CD4-positive, alpha-beta T cell (primary cell): ENCODE results near the gene SPECC1L. TPM values are rescaled to one million over a fixed set of nuclear protein-coding genes. Genes with fewer than 3 reads are reported as not detected.
"Not testable (repeated sequence)": the region's sequence is repeated elsewhere in the genome, so short reads cannot be mapped to it uniquely, and the experiment has no call there.

Source experiments
- ATAC-seq: fragments of 200-7000 bp; cut with Tn5 transposase; one replicate; pipeline ENCODE4 v1.10.0; 2022; ENCODE audit warnings: mild to moderate bottlenecking; ENCODE audit not compliant: poor library complexity
- CTCF ChIA-PET: fragments of 350-600 bp; sonication (Branson Sonifier 250); formaldehyde crosslinking; loops from one replicate; lab custom pipeline; 2021; ENCODE audit warnings: antibody characterized with exemption, inconsistent platforms; lab: Charles Lee
- POLR2A ChIA-PET: fragments of 350-600 bp; sonication (Branson Sonifier 250); formaldehyde crosslinking; loops from one replicate; lab custom pipeline; 2021; ENCODE audit warnings: antibody characterized with exemption, inconsistent platforms; lab: Charles Lee
- DNase-seq, 14 experiments: peaks; one replicate each; pipeline ENCODE4 v3.0.0-alpha.2; 2013 to 2020; ENCODE audit warnings: mixed read lengths in 2 of 14
- H3K27ac ChIP-seq, 2 donors: one replicate each; pipeline versions ENCODE4 v1.5.1 to v1.7.0; 2013; ENCODE audit warnings: low read length in 2 of 2, low read depth in 1 of 2, mild to moderate bottlenecking in 1 of 2
- H3K27me3 ChIP-seq, 2 experiments: 1 replicate in 1 of 2; 2 replicates in 1 of 2; pipeline versions ENCODE4 v1.6.1 to v1.7.0; 2013; ENCODE audit warnings: low read length in 2 of 2, control low read depth in 1 of 2, mild to moderate bottlenecking in 1 of 2, moderate library complexity in 1 of 2; ENCODE audit not compliant: insufficient read depth in 2 of 2, control insufficient read depth in 1 of 2
- H3K36me3 ChIP-seq: one replicate; pipeline ENCODE4 v1.6.1; 2013; ENCODE audit warnings: low read length, control low read depth; ENCODE audit not compliant: insufficient read depth
- H3K4me1 ChIP-seq: one replicate; pipeline ENCODE4 v1.6.1; 2013; ENCODE audit warnings: low read length, control low read depth; ENCODE audit not compliant: insufficient read depth
- H3K4me3 ChIP-seq: one replicate; pipeline ENCODE4 v1.5.1; 2013; ENCODE audit warnings: mild to moderate bottlenecking, low read length, moderate library complexity
- H3K9me3 ChIP-seq, 2 experiments: 1 replicate in 1 of 2; 2 replicates in 1 of 2; pipeline versions ENCODE4 v1.6.1 to v1.7.0; 2013; ENCODE audit warnings: low read length in 2 of 2, mild to moderate bottlenecking in 2 of 2, control low read depth in 1 of 2, moderate library complexity in 1 of 2; ENCODE audit not compliant: control insufficient read depth in 1 of 2, insufficient read depth in 1 of 2
- H3K27ac Mint-ChIP-seq: one replicate; pipeline ENCODE4 v1.8.0; 2020; ENCODE audit warnings: mixed read lengths
- H3K27me3 Mint-ChIP-seq: one replicate; pipeline ENCODE4 v1.8.0; 2021; ENCODE audit warnings: mixed read lengths
- H3K36me3 Mint-ChIP-seq: one replicate; pipeline ENCODE4 v1.8.0; 2021; ENCODE audit warnings: low read depth, mixed read lengths
- H3K4me1 Mint-ChIP-seq: one replicate; pipeline ENCODE4 v1.8.0; 2021; ENCODE audit warnings: low read depth, mixed read lengths
- H3K4me3 Mint-ChIP-seq: one replicate; pipeline ENCODE4 v1.8.0; 2020; ENCODE audit warnings: mild to moderate bottlenecking, mixed read lengths
- H3K9me3 Mint-ChIP-seq: one replicate; pipeline ENCODE4 v1.8.0; 2020; ENCODE audit warnings: mixed read lengths
- CTCF ChIP-seq: fragments of 200-600 bp; IDR thresholded peaks from one replicate; pipeline ENCODE4 v1.8.0; 2022; ENCODE audit warnings: antibody characterized with exemption, mild to moderate bottlenecking
- intact Hi-C, 2 experiments: fragments of 100-400 bp; cut with DNase I in 1 of 2; cut with micrococcal nuclease in 1 of 2; formaldehyde crosslinking; loops; one replicate each; pipeline versions ENCODE4 v1.15.1 to v1.9.0; 2023 to 2025; cut with DNase I, micrococcal nuclease
- total RNA-seq, 174 experiments: library from RNA in 2 of 174; stranded (reverse) in 2 of 174; gene quantifications; one replicate each; pipeline ENCODE4 v1.2.3 and lab custom pipeline; 2021 to 2026

Gene SPECC1L
- total RNA-seq, 2 experiments from 2014 or later: 27.5 to 31.8 TPM

- H3K27me3 ChIP-seq: no peaks in the 10 kb centered on the region
- intact Hi-C loops: no loop called here
- Mint-ChIP-seq H3K4me1 (peaks cover 72% of the 10 kb centered on the region), H3K9me3 (no peaks in the 10 kb centered on the region), H3K27me3 (no peaks in the 10 kb centered on the region), H3K36me3 (peaks cover 67% of the 10 kb centered on the region), H3K4me3 (peak overlapping the region; percentile 15), H3K27ac (peak overlapping the region; percentile 50)
- no peak for TF ChIP-seq CTCF
- no peaks in the 10 kb centered on the region for H3K9me3 ChIP-seq
- H3K36me3 ChIP-seq: peaks cover 20% of the 10 kb centered on the region
- POLR2A ChIA-PET: no interaction called here
- peak; percentile 66 for ATAC-seq
- peaks cover 28% of the 10 kb centered on the region for H3K4me1 ChIP-seq
- H3K4me3 ChIP-seq: no peak overlapping the region
- CTCF ChIA-PET: no interaction called here
- no peak overlapping the region for H3K27ac ChIP-seq
- peak in 4 of 14 experiments; percentile 20 to 38 (median 29) for DNase-seq
Observed at GRCh38 chr22:24305260-24305692, 34.6 kb downstream of the SPECC1L start.

DNA sequence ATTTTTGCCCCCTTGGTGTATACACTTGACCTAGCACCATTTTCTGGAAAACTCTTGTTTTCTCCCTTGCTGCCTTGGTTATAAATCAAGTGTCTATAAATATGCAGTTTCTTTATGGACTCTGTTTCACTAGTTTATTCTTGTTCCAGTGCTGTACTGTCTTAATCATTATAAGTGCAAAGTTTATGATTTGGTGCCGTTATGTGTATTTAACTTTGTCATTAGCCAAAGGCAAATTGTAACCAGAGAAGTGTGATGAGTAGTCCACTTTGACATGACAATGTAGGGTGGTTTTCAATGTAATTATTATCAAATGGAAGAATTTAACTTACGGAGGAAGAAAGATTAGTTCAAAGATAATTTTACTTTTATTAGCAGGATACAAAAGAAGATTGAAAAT is 40.3 kb downstream of the SPECC1L start:
- CTCF ChIA-PET: no interaction called here
- Mint-ChIP-seq H3K27ac (no peak overlapping the region), H3K27me3 (no peaks in the 10 kb centered on the region), H3K36me3 (peaks cover 73% of the 10 kb centered on the region), H3K4me1 (peaks cover 27% of the 10 kb centered on the region), H3K9me3 (no peaks in the 10 kb centered on the region), H3K4me3 (no peak overlapping the region)
- POLR2A ChIA-PET: no interaction called here
- no peak overlapping the region for H3K4me3 ChIP-seq
- intact Hi-C loops: no loop called here
- no peaks in the 10 kb centered on the region for H3K9me3 ChIP-seq
- DNase-seq: no peak
- H3K27me3 ChIP-seq: no peaks in the 10 kb centered on the region
- no peak for ATAC-seq
- no peak for TF ChIP-seq CTCF
- H3K27ac ChIP-seq: no peak overlapping the region
- H3K4me1 ChIP-seq: peaks cover 1% of the 10 kb centered on the region
- H3K36me3 ChIP-seq: peaks cover 32% of the 10 kb centered on the region

GRCh38 chr22:24315367-24315966 is 44.8 kb downstream of the SPECC1L start:
- no peaks in the 10 kb centered on the region for H3K9me3 ChIP-seq
- Mint-ChIP-seq H3K4me1 (peaks cover 11% of the 10 kb centered on the region), H3K36me3 (peaks cover 58% of the 10 kb centered on the region), H3K4me3 (no peak overlapping the region), H3K27me3 (no peaks in the 10 kb centered on the region), H3K27ac (peak overlapping the region; percentile 24), H3K9me3 (no peaks in the 10 kb centered on the region)
- intact Hi-C loops: no loop called here
- no peak overlapping the region for H3K27ac ChIP-seq
- no peak overlapping the region for H3K4me3 ChIP-seq
- no peak for DNase-seq
- no peak for ATAC-seq
- ChIA-PET CTCF (no interaction called here), POLR2A (no interaction called here)
- peaks cover 34% of the 10 kb centered on the region for H3K36me3 ChIP-seq
- no peaks in the 10 kb centered on the region for H3K4me1 ChIP-seq
- no peaks in the 10 kb centered on the region for H3K27me3 ChIP-seq
- TF ChIP-seq CTCF: no peak

- H3K4me1 ChIP-seq, POLR2A ChIA-PET, H3K4me3 Mint-ChIP-seq, H3K9me3 Mint-ChIP-seq, H3K27ac ChIP-seq, DNase-seq, H3K27me3 ChIP-seq, H3K27ac Mint-ChIP-seq, CTCF ChIA-PET, ATAC-seq, H3K27me3 Mint-ChIP-seq, H3K9me3 ChIP-seq, intact Hi-C loops, H3K4me3 ChIP-seq: not testable (repeated sequence)
- H3K36me3 ChIP-seq: peaks cover 35% of the 10 kb centered on the region
- Mint-ChIP-seq H3K4me1 (peaks cover 11% of the 10 kb centered on the region), H3K36me3 (peaks cover 60% of the 10 kb centered on the region)
Observed at GRCh38 chr22:24316264-24316663, 45.6 kb downstream of the SPECC1L start.

DNA sequence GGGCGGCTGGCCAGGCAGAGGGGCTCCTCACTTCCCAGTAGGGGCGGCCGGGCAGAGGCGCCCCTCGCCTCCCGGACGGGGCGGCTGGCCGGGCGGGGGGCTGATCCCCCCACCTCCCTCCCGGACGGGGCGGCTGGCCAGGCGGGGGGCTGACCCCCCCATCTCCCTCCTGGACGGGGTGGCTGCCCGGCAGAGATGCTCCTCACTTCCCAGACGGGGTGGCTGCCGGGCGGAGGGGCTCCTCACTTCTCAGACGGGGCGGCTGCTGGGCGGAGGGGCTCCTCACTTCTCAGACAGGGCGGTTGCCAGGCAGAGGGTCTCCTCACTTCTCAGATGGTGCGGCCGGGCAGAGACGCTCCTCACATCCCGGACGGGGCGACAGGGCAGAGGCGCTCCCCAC is 46.9 kb downstream of the SPECC1L start:
- H3K27me3 ChIP-seq, H3K27me3 Mint-ChIP-seq, H3K9me3 ChIP-seq, H3K27ac ChIP-seq, intact Hi-C loops, POLR2A ChIA-PET, ATAC-seq, H3K9me3 Mint-ChIP-seq, DNase-seq, H3K4me3 ChIP-seq, CTCF ChIA-PET, H3K4me3 Mint-ChIP-seq, H3K4me1 ChIP-seq, H3K27ac Mint-ChIP-seq: not testable (repeated sequence)
- peaks cover 47% of the 10 kb centered on the region for H3K36me3 ChIP-seq
- Mint-ChIP-seq H3K4me1 (peaks cover 11% of the 10 kb centered on the region), H3K36me3 (peaks cover 64% of the 10 kb centered on the region)
